Activated B cell treated with CpG ODN at 0.5 μM for 24 hours (primary cell): ENCODE measurements around the gene SLC6A17. TPM values are rescaled to one million over a fixed set of nuclear protein-coding genes. Genes with fewer than 3 reads are reported as not detected.

Experiments
- ATAC-seq: fragments of 200-7000 bp; cut with Tn5 transposase; one replicate; pipeline ENCODE4 v1.10.0; 2021; ENCODE audit warnings: low read depth, mild to moderate bottlenecking, moderate library complexity
- CTCF ChIA-PET: fragments of 350-600 bp; sonication (Branson Sonifier 250); formaldehyde crosslinking; loops from one replicate; lab custom pipeline; 2021; ENCODE audit warnings: antibody characterized with exemption; lab: Charles Lee
- POLR2A ChIA-PET: fragments of 350-600 bp; sonication (Branson Sonifier 250); formaldehyde crosslinking; loops from one replicate; lab custom pipeline; 2021; ENCODE audit warnings: antibody characterized with exemption; lab: Charles Lee
- DNase-seq: peaks from one replicate; pipeline ENCODE4 v3.0.0; 2022
- H3K27ac Mint-ChIP-seq: one replicate; pipeline ENCODE4 v1.8.0; 2020; ENCODE audit warnings: mixed read lengths
- H3K27me3 Mint-ChIP-seq: one replicate; pipeline ENCODE4 v1.8.0; 2021; ENCODE audit warnings: mixed read lengths
- H3K36me3 Mint-ChIP-seq: one replicate; pipeline ENCODE4 v1.8.0; 2021; ENCODE audit warnings: low read depth, mixed read lengths
- H3K4me1 Mint-ChIP-seq: one replicate; pipeline ENCODE4 v1.8.0; 2021; ENCODE audit warnings: mixed read lengths
- H3K4me3 Mint-ChIP-seq: one replicate; pipeline ENCODE4 v1.8.0; 2020; ENCODE audit warnings: mild to moderate bottlenecking, mixed read lengths
- H3K9me3 Mint-ChIP-seq: one replicate; pipeline ENCODE4 v1.8.0; 2020; ENCODE audit warnings: mixed read lengths
- intact Hi-C: fragments of 100-400 bp; cut with micrococcal nuclease; formaldehyde crosslinking; loops from one replicate; pipeline ENCODE4 v1.15.1; 2024
- total RNA-seq: library from RNA; stranded (reverse); gene quantifications from 2 replicates; pipeline ENCODE4 v1.2.3, GENCODE V29; 2022
- TF ChIP-seq, protein P1 (sequence below): fragments of 200-600 bp; IDR thresholded peaks from one replicate; pipeline ENCODE4 v1.8.0; 2022; ENCODE audit warnings: antibody characterized with exemption, mild to moderate bottlenecking

The SLC6A17 gene
- total RNA-seq, 1 donor from 2014 or later: not detected

DNA sequence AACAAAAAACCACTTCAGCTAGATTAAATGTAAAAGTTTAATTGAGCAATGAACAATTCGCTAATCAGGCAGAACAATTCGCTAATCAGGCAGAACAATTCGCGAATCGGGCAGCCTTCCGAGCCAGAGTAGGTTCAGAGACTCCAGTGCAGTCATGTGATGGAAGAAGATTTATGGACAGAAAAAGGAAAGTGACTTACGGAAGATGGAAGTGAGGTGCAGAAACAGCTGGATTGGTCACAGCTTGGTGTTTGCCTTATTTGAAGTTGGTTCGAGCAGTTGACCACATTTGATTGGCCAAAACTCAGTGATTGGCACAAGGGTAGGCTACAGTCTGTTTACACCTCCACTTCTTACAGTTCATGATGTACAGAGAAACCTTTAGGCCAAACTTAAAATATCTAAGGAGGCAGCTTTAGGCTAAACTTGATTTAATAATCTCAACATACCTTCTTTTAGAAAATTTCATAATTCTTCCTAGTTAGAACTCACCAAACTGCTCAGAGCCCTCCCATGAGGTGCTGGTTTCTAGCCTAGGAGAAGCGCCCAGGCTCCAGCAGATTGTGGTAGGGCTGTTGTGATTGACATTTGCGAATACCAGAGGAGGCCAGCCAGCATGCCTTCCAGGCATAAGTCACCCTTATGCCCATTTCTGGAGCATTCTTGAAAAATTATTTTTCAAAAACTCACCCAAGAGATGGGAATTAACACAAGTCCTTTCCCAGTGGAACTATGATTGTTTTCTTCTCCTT, 37.0 kb downstream of the SLC6A17 start:
- H3K4me3 Mint-ChIP-seq: no peak overlapping the region
- H3K9me3 Mint-ChIP-seq: no peaks in the 10 kb centered on the region
- intact Hi-C loops: no loop called here
- TF ChIP-seq, protein P1, sequence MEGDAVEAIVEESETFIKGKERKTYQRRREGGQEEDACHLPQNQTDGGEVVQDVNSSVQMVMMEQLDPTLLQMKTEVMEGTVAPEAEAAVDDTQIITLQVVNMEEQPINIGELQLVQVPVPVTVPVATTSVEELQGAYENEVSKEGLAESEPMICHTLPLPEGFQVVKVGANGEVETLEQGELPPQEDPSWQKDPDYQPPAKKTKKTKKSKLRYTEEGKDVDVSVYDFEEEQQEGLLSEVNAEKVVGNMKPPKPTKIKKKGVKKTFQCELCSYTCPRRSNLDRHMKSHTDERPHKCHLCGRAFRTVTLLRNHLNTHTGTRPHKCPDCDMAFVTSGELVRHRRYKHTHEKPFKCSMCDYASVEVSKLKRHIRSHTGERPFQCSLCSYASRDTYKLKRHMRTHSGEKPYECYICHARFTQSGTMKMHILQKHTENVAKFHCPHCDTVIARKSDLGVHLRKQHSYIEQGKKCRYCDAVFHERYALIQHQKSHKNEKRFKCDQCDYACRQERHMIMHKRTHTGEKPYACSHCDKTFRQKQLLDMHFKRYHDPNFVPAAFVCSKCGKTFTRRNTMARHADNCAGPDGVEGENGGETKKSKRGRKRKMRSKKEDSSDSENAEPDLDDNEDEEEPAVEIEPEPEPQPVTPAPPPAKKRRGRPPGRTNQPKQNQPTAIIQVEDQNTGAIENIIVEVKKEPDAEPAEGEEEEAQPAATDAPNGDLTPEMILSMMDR: no peak
- H3K27me3 Mint-ChIP-seq: peaks cover 10% of the 10 kb centered on the region
- no peak overlapping the region for H3K27ac Mint-ChIP-seq
- ATAC-seq (no peak), DNase-seq (no peak)
- no peaks in the 10 kb centered on the region for H3K36me3 Mint-ChIP-seq
- CTCF ChIA-PET: interaction anchor here (0.7 kb wide), 1 partner anchor 308 kb away, joined by 3 read pairs; no protein-coding TSS in a partner anchor
- no peaks in the 10 kb centered on the region for H3K4me1 Mint-ChIP-seq
- POLR2A ChIA-PET: interaction anchor here (0.5 kb wide), 1 partner anchor 134 kb away, joined by 3 read pairs; no protein-coding TSS in a partner anchor

DNA sequence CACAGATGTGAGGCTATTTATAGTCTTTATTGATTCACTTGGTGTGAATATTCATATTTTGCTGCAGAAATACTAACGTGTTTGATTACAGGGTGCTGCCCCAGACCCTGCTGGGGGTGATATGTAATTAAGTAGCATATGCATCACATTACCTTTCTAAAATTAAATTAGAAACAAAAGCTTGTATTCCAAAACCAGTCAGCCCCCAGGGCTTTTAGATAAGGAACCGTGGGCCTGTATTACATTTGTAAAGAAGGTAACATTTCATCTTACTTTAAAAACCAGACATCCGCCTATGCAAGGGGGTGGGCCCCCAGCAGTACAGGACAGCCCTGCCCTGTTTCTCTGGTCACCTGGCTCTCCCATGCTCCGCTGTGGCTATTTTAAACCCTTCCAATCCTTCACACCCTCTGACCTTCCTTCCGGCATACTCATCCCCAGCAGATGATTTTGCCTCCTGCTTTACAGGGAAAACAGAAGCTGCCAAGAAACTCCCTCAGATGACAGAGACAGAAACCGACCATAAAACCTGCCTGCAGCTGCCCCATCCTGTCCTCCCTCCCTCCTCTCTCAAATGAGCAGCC, 37.8 kb downstream of the SLC6A17 start:
- Mint-ChIP-seq H3K27me3 (peaks cover 10% of the 10 kb centered on the region), H3K27ac (no peak overlapping the region), H3K9me3 (no peaks in the 10 kb centered on the region), H3K4me1 (no peaks in the 10 kb centered on the region), H3K4me3 (no peak overlapping the region), H3K36me3 (no peaks in the 10 kb centered on the region)
- intact Hi-C loops: no loop called here
- ChIA-PET POLR2A (no interaction called here), CTCF (no interaction called here)
- DNase-seq: no peak
- TF ChIP-seq, protein P1: no peak
- no peak for ATAC-seq

DNA sequence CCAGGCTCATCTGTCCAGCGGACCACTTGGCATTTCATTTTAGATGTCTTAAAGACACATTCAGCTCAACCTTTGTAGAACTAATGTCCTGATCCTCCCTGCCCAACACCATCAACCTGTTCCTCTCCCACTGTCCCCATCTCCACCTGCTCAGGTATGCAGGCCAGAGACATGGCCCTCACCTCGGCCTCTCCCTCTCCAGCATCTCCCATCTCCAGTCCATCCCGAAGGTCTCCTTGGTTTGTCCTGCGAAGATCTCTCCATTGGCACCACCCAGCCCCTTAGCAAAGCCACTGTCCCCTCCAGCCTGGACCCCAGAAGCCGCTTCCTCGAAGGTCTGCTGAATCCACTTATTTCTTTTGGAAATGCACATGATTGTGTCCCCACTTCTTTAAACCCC, 38.9 kb downstream of the SLC6A17 start:
- intact Hi-C loops: no loop called here
- H3K27me3 Mint-ChIP-seq: peaks cover 10% of the 10 kb centered on the region

DNA sequence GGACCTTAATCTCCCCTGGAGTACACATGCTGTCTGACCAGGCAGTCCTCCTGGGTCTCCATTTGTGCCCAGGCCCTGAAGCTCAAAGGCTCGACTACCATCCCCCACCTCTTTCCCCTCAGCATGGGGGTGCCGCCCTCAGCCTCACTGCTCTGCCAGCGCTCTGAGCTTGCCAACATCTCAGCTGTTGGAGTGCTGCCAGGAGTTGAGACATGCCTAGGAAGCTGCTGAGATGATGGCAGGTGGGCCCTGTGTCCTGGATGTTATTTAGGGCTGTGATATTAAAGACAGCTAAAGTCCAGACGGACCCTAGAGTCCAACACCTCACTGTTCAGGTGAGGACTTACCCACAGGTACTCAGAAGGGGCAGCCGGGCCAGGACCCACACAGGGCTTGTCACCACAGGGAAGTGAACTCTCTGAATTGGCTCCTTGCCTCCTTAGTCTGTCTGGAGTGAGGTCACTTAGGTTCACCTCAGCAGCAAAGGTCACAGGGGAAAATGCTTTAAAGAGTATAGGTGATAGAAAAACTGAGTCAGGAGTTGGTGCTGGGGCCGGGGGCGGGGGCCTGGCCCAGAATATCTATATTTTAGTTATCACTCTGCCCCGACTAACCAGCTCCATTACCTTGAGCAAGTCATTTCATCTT, 40.1 kb downstream of the SLC6A17 start:
- Mint-ChIP-seq H3K36me3 (no peaks in the 10 kb centered on the region), H3K27ac (no peak overlapping the region), H3K9me3 (no peaks in the 10 kb centered on the region), H3K4me3 (no peak overlapping the region), H3K27me3 (peaks cover 10% of the 10 kb centered on the region), H3K4me1 (no peaks in the 10 kb centered on the region)
- TF ChIP-seq, protein P1: no peak
- intact Hi-C loops: no loop called here
- CTCF ChIA-PET: no interaction called here
- POLR2A ChIA-PET: no interaction called here
- ATAC-seq: no peak
- no peak for DNase-seq

More for the DNA sequence above, 38.9 kb downstream of the SLC6A17 start:
- Mint-ChIP-seq H3K27ac (no peak overlapping the region), H3K4me1 (no peaks in the 10 kb centered on the region), H3K9me3 (no peaks in the 10 kb centered on the region), H3K36me3 (no peaks in the 10 kb centered on the region), H3K4me3 (no peak overlapping the region)
- TF ChIP-seq, protein P1: no peak
- CTCF ChIA-PET: no interaction called here
- no peak for ATAC-seq
- POLR2A ChIA-PET: no interaction called here
- DNase-seq: no peak

DNA sequence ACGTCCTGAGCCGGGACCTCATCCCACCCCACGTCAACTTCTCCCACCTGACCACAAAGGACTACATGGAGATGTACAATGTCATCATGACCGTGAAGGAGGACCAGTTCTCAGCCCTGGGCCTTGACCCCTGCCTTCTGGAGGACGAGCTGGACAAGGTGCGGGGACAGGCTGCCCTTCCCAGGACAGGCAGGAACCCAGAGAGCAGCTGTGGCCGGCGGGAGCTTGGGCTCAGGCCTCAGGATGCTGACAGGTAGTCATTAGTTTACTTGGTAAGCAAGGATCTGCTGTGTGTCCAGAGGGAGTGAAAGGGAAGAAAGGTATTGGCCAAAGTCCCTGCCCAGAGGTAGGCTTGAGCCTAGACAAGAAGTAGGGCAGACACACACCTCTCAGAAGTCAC, 42.2 kb downstream of the SLC6A17 start:
- Mint-ChIP-seq H3K4me3 (no peak overlapping the region), H3K36me3 (no peaks in the 10 kb centered on the region), H3K27me3 (peaks cover 6% of the 10 kb centered on the region), H3K4me1 (peaks cover 3% of the 10 kb centered on the region), H3K9me3 (no peaks in the 10 kb centered on the region), H3K27ac (no peak overlapping the region)
- no peak for ATAC-seq
- no peak for DNase-seq
- ChIA-PET CTCF (interaction anchor here (1.4 to 2.9 kb wide), 2 partner anchors 268 to 303 kb away, joined by 3 to 9 read pairs; no protein-coding TSS in a partner anchor), POLR2A (no interaction called here)
- intact Hi-C loops: no loop called here
- TF ChIP-seq, protein P1: no peak
